Fibroblast of lung (primary cell): ENCODE measurements around the gene DDX54.

Source experiments
- EZH2 ChIP-seq: IDR thresholded peaks from 2 replicates; pipeline ENCODE4 v1.5.1; 2012; ENCODE audit warnings: low read length, control low read depth, mild to moderate bottlenecking; ENCODE audit errors: missing control alignments
- TF ChIP-seq, protein P1 (sequence below), 2 donors: IDR thresholded peaks in 1 of 2; conservative IDR thresholded peaks in 1 of 2; 1 replicate in 1 of 2; 2 replicates in 1 of 2; pipeline ENCODE4 v1.5.1; 2011 to 2012; ENCODE audit warnings: low read length in 2 of 2, control low read depth in 1 of 2, inconsistent platforms in 1 of 2, low read depth in 1 of 2, mild to moderate bottlenecking in 1 of 2

DNA sequence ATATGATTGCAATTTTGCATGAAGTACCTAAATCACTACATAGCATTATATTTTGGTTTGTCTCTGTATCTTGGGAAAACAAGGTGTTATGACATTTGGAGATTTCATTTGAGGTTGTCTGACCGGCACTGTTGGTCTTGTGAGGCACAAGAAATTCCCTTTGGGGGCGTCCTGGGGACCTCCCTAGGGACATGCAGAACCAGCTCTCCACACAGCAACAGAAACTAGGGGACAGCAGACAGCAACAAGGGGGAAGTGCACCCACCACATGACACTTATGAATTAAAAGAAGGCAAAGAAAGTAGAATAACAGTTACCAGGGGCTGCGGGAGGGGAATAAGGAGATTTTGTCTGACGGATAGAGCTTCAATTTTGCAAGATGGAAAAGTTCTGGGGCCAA, 14.4 kb downstream of the DDX54 start:
- no peak for TF ChIP-seq EZH2
- TF ChIP-seq, protein P1, sequence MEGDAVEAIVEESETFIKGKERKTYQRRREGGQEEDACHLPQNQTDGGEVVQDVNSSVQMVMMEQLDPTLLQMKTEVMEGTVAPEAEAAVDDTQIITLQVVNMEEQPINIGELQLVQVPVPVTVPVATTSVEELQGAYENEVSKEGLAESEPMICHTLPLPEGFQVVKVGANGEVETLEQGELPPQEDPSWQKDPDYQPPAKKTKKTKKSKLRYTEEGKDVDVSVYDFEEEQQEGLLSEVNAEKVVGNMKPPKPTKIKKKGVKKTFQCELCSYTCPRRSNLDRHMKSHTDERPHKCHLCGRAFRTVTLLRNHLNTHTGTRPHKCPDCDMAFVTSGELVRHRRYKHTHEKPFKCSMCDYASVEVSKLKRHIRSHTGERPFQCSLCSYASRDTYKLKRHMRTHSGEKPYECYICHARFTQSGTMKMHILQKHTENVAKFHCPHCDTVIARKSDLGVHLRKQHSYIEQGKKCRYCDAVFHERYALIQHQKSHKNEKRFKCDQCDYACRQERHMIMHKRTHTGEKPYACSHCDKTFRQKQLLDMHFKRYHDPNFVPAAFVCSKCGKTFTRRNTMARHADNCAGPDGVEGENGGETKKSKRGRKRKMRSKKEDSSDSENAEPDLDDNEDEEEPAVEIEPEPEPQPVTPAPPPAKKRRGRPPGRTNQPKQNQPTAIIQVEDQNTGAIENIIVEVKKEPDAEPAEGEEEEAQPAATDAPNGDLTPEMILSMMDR (conservative IDR thresholded peaks at IDR 0.05 in 1 of 2, IDR thresholded peaks at IDR 0.05 in 1 of 2; ENCODE audit: low read depth in 1 of 2, low read length in 2 of 2): no peak
